Activated T-helper 2 cell treated with anti-CD3 and anti-CD28 coated beads, Interferon-gamma antibody, Interleukin-2, Interleukin-4, amounts not matched to agents 10 μg/mL and 5 μg/mL and 100 μg/mL, durations not matched to agents 14 hours and 24 hours and 36 hours (primary cell): ENCODE results near the gene AMACR. TPM values are rescaled to one million over a fixed set of nuclear protein-coding genes. Genes with fewer than 3 reads are reported as not detected.
"Not testable (repeated sequence)": the region's sequence is repeated elsewhere in the genome, so short reads cannot be mapped to it uniquely, and the experiment has no call there.

Source experiments
- DNase-seq: peaks from one replicate; pipeline ENCODE4 v3.0.0; 2021; ENCODE audit warnings: low spot score
- H3K27ac Mint-ChIP-seq: one replicate; pipeline ENCODE4 v1.8.0; 2021; ENCODE audit warnings: mixed read lengths
- H3K27me3 Mint-ChIP-seq: one replicate; pipeline ENCODE4 v1.8.0; 2021; ENCODE audit warnings: low read depth, mixed read lengths
- H3K36me3 Mint-ChIP-seq: one replicate; pipeline ENCODE4 v1.8.0; 2021; ENCODE audit warnings: low read depth, mixed read lengths
- H3K4me1 Mint-ChIP-seq: one replicate; pipeline ENCODE4 v1.8.0; 2021; ENCODE audit warnings: low read depth, mixed read lengths
- H3K4me3 Mint-ChIP-seq: one replicate; pipeline ENCODE4 v1.8.0; 2021; ENCODE audit warnings: low read depth, mild to moderate bottlenecking, moderate library complexity, mixed read lengths
- H3K9me3 Mint-ChIP-seq: one replicate; pipeline ENCODE4 v1.8.0; 2021; ENCODE audit warnings: mixed read lengths
- intact Hi-C: fragments of 100-400 bp; cut with micrococcal nuclease; formaldehyde crosslinking; loops from one replicate; pipeline ENCODE4 v1.15.1; 2023
- total RNA-seq: library from RNA; stranded (reverse); gene quantifications from 2 replicates; pipeline ENCODE4 v1.2.3, GENCODE V29; 2022

Gene AMACR
- total RNA-seq, 1 donor from 2014 or later = 8.3 TPM

- H3K4me3 Mint-ChIP-seq, DNase-seq, H3K9me3 Mint-ChIP-seq, H3K4me1 Mint-ChIP-seq, intact Hi-C loops, H3K27me3 Mint-ChIP-seq, H3K27ac Mint-ChIP-seq: not testable (repeated sequence)
- H3K36me3 Mint-ChIP-seq = peaks cover 25% of the 10 kb centered on the region
Measured at GRCh38 chr5:34030585-34030984, 22.7 kb upstream of the AMACR start.

GRCh38 chr5:34030048-34030447 is 22.2 kb upstream of the AMACR start:
- intact Hi-C loops = no loop called here
- Mint-ChIP-seq H3K27ac (no peak overlapping the region), H3K4me3 (no peak overlapping the region), H3K27me3 (no peaks in the 10 kb centered on the region), H3K4me1 (peaks cover 4% of the 10 kb centered on the region), H3K36me3 (peaks cover 28% of the 10 kb centered on the region), H3K9me3 (no peaks in the 10 kb centered on the region)
- no peak for DNase-seq

DNA sequence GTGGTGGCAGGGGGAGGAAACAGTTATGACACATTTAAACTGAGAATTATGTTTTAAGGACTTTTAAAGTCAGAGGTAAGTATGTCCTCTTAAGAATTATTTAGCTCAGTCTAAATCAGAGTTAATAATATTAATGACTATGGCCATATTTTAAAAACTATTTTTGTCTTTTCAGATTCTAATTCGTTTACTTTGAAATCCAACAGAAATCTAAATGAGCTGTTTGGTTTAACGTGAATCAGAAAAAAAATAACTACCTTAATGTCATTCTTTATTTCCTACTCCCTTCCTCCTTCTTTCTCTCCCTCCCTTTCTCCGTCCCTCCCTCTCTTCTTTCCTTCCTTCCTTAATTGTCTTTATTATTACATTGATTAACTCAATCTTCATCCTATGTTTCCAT is 20.5 kb upstream of the AMACR start:
- intact Hi-C loops = no loop called here
- Mint-ChIP-seq H3K27me3 (no peaks in the 10 kb centered on the region), H3K27ac (no peak overlapping the region), H3K9me3 (no peaks in the 10 kb centered on the region), H3K4me1 (peaks cover 4% of the 10 kb centered on the region), H3K4me3 (no peak overlapping the region), H3K36me3 (peaks cover 30% of the 10 kb centered on the region)
- DNase-seq = no peak

GRCh38 chr5:34026089-34026761 is 18.4 kb upstream of the AMACR start:
- DNase-seq = no peak

GRCh38 chr5:34022121-34022705 is 14.4 kb upstream of the AMACR start:
- peak; percentile 41 for DNase-seq
- peaks cover 36% of the 10 kb centered on the region for H3K4me1 Mint-ChIP-seq
- intact Hi-C loops = loop anchor here (1.0 kb wide), 2 partner anchors 14 to 25 kb away; partner anchors contain the start of gene AMACR
- H3K9me3 Mint-ChIP-seq = no peaks in the 10 kb centered on the region
- no peak overlapping the region for H3K4me3 Mint-ChIP-seq
- H3K27me3 Mint-ChIP-seq = no peaks in the 10 kb centered on the region
- H3K27ac Mint-ChIP-seq = peak overlapping the region; percentile 88
- peaks cover 35% of the 10 kb centered on the region for H3K36me3 Mint-ChIP-seq

More at GRCh38 chr5:34026089-34026761, 18.4 kb upstream of the AMACR start:
- H3K9me3 Mint-ChIP-seq = no peaks in the 10 kb centered on the region
- H3K27me3 Mint-ChIP-seq = no peaks in the 10 kb centered on the region
- no peak overlapping the region for H3K4me3 Mint-ChIP-seq
- intact Hi-C loops = no loop called here
- H3K27ac Mint-ChIP-seq = no peak overlapping the region
- peaks cover 19% of the 10 kb centered on the region for H3K4me1 Mint-ChIP-seq
- H3K36me3 Mint-ChIP-seq = peaks cover 23% of the 10 kb centered on the region

DNA sequence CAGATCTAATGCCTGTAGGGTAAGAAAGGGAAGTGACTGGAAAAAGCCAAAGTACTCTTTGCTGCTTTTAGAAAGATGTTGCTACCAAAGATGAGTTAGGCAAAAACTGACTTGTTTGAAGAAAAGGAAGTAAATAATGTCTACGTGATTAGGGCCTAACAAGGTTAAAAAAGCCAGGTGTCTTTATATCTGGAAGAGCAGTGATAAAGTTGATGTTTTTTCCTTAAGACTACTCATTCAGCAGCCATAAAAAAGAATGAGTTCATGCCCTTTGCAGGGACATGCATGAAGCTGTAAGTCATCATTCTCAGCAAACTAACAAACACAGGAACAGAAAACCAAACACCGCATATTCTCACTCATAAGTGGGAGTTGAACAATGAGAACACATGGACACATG is 13.5 kb upstream of the AMACR start:
- peaks cover 42% of the 10 kb centered on the region for H3K4me1 Mint-ChIP-seq
- no peak for DNase-seq
- H3K36me3 Mint-ChIP-seq = peaks cover 39% of the 10 kb centered on the region
- peak overlapping the region; percentile 61 for H3K4me3 Mint-ChIP-seq
- intact Hi-C loops = no loop called here
- H3K27ac Mint-ChIP-seq = peak overlapping the region; percentile 88
- no peaks in the 10 kb centered on the region for H3K9me3 Mint-ChIP-seq
- no peaks in the 10 kb centered on the region for H3K27me3 Mint-ChIP-seq

- Mint-ChIP-seq H3K27me3 (no peaks in the 10 kb centered on the region), H3K36me3 (peaks cover 35% of the 10 kb centered on the region), H3K4me1 (peaks cover 43% of the 10 kb centered on the region), H3K27ac (no peak overlapping the region), H3K9me3 (no peaks in the 10 kb centered on the region), H3K4me3 (no peak overlapping the region)
- no peak for DNase-seq
- intact Hi-C loops = no loop called here
Measured at GRCh38 chr5:34020726-34021125, 12.9 kb upstream of the AMACR start.

GRCh38 chr5:34017254-34017653 is 9.4 kb upstream of the AMACR start:
- Mint-ChIP-seq H3K27ac (no peak overlapping the region), H3K9me3 (peaks cover 6% of the 10 kb centered on the region), H3K36me3 (peaks cover 32% of the 10 kb centered on the region), H3K27me3 (no peaks in the 10 kb centered on the region), H3K4me1 (peaks cover 49% of the 10 kb centered on the region), H3K4me3 (no peak overlapping the region)
- intact Hi-C loops = no loop called here
- no peak for DNase-seq

- intact Hi-C loops = no loop called here
- DNase-seq = no peak
- Mint-ChIP-seq H3K4me1 (peaks cover 47% of the 10 kb centered on the region), H3K27ac (no peak overlapping the region), H3K9me3 (peaks cover 6% of the 10 kb centered on the region), H3K4me3 (no peak overlapping the region), H3K36me3 (peaks cover 30% of the 10 kb centered on the region), H3K27me3 (no peaks in the 10 kb centered on the region)
Measured at GRCh38 chr5:34016750-34017149, 8.9 kb upstream of the AMACR start.

GRCh38 chr5:34016222-34016621 is 8.4 kb upstream of the AMACR start:
- Mint-ChIP-seq H3K9me3 (peaks cover 6% of the 10 kb centered on the region), H3K4me1 (peaks cover 42% of the 10 kb centered on the region), H3K27me3 (no peaks in the 10 kb centered on the region), H3K4me3 (no peak overlapping the region), H3K36me3 (peaks cover 30% of the 10 kb centered on the region), H3K27ac (no peak overlapping the region)
- intact Hi-C loops = no loop called here
- DNase-seq = no peak

GRCh38 chr5:34015120-34015822 is 7.4 kb upstream of the AMACR start:
- H3K36me3 Mint-ChIP-seq = peaks cover 30% of the 10 kb centered on the region
- H3K27ac Mint-ChIP-seq = peak overlapping the region; percentile 59
- H3K4me1 Mint-ChIP-seq = peaks cover 36% of the 10 kb centered on the region
- no peak for DNase-seq
- H3K9me3 Mint-ChIP-seq = peaks cover 6% of the 10 kb centered on the region
- intact Hi-C loops = no loop called here
- H3K27me3 Mint-ChIP-seq = no peaks in the 10 kb centered on the region
- no peak overlapping the region for H3K4me3 Mint-ChIP-seq

- intact Hi-C loops = no loop called here
- Mint-ChIP-seq H3K27ac (peak overlapping the region; percentile 59), H3K36me3 (peaks cover 24% of the 10 kb centered on the region), H3K27me3 (no peaks in the 10 kb centered on the region), H3K9me3 (peaks cover 6% of the 10 kb centered on the region), H3K4me3 (no peak overlapping the region), H3K4me1 (peaks cover 33% of the 10 kb centered on the region)
- no peak for DNase-seq
Measured at GRCh38 chr5:34014626-34015025, 6.8 kb upstream of the AMACR start.

DNA sequence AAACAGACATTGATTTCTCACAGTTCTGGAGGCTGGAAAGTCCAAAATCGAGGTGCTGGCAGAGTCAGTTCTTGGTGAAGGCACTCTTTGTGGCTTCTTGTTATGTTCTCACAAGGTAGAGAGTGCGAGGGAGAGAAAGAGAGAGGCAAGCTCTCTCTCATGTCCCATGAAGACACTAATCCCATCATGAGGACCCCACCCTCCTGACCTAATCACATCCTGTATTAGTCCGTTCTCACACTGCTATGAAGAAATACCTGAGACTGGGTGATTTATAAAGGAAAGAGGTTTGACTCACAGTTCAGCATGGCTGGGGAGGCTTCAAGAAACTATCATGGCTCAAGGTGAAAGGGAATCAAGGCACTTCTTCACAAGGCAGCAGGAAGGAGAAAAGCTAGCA is 5.7 kb upstream of the AMACR start:
- intact Hi-C loops = no loop called here
- Mint-ChIP-seq H3K9me3 (peaks cover 6% of the 10 kb centered on the region), H3K4me1 (peaks cover 39% of the 10 kb centered on the region), H3K27me3 (no peaks in the 10 kb centered on the region), H3K4me3 (no peak overlapping the region), H3K36me3 (peaks cover 18% of the 10 kb centered on the region), H3K27ac (no peak overlapping the region)
- DNase-seq = no peak
